ENCODE measurements around the gene AKTIP.
"Not testable (repeated sequence)": the region's sequence is repeated elsewhere in the genome, so short reads cannot be mapped to it uniquely, and the experiment has no call there.

Gene AKTIP

DNA sequence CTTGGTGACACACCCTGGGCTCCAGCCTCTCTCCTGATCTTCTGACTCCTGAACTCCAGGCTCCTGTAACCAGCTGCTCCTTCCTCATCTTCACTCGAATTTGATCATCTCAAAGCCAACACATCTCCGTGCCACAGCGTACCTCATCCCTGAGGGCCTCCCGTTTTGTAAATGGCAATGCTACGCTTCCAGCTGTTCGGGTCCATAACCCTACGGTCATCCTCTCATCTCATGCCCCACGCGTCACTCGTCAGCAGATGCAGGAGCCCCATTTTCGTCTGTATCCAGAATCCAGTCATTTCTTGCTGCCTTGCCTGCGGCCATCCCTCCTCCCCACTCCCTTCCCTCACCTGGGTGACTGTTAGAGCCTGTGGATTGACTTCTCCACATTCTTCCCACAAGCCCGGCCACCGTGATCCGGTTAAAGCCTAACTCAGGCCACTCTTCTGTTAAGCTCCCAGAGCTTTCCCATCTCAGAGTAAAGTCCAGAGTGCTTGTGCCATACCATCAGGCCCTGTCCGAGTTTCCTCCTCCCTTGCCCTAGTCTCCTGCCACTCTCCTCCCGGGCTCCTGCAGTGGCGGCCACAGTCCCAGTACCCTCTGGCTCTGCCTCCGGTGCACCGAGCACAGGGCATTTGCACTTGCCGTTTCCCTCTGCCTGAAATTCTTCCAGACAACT, 20.3 kb upstream of the AKTIP start:
- no peak overlapping the region for H3K4me3 ChIP-seq

GRCh38 chr16:53519417-53520091, 16.5 kb upstream of the AKTIP start:
- no peak overlapping the region for H3K4me3 ChIP-seq
- peak overlapping the region in 1 of 2 donors; percentile 61 for H3K27ac ChIP-seq
- TF ChIP-seq CTCF (IDR thresholded peaks at IDR 0.05) = no peak
- no peak for DNase-seq (ENCODE audit: low spot score)

More for the DNA sequence above, 20.3 kb upstream of the AKTIP start:
- no peak overlapping the region for H3K27ac ChIP-seq
- TF ChIP-seq CTCF (IDR thresholded peaks at IDR 0.05) = no peak
- DNase-seq (ENCODE audit: low spot score) = no peak

DNA sequence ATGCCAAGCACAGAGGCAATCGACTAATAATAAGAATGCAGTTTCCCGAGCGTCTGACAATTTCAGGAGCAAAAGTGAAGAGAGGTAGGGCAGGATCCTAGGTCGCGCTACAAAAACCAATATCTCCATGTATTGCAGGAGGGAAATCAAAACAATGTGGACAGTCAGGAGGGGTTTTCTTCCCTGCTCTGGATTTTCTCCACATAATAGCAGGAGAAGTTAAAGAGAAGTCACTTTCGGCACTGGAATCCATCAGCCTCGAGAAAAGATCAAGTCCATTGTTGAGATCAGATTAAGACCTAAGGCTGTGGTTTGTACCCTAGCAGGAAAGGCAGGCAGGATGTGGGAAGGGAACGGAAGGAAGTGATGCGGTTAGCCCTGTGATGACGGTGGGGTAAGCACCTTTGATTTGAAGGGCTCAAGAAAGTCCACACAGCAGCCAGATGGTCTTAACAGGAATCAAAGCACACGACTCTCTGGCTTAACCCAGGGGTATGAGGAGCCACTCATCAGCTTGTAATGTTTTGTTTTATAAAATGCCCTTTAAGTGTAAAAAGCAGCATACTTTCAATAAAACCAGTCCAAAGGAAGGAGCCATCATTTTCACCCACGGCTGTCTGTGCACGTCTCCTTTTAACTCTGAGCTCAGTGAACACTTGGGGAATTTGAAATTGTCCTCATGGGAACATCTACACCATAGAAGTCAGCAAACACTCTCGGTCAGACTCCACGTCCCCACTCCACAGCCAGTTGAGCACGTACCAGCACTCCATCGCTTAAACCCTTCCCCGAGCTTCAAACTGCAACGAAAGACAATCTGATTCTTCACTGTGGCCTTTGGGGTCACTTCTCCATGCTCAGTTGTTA, 15.8 kb upstream of the AKTIP start:
- Histone ChIP-seq H3K27ac (peak overlapping the region in 1 of 2 donors; percentile 61), H3K4me3 (no peak overlapping the region)
- no peak for TF ChIP-seq CTCF (IDR thresholded peaks at IDR 0.05)
- no peak for DNase-seq (ENCODE audit: low spot score)

GRCh38 chr16:53517851-53518250, 14.8 kb upstream of the AKTIP start:
- TF ChIP-seq CTCF (IDR thresholded peaks at IDR 0.05) = no peak
- no peak for DNase-seq (ENCODE audit: low spot score)
- Histone ChIP-seq H3K27ac (peak overlapping the region in 1 of 2 donors; percentile 61), H3K4me3 (no peak overlapping the region)

DNA sequence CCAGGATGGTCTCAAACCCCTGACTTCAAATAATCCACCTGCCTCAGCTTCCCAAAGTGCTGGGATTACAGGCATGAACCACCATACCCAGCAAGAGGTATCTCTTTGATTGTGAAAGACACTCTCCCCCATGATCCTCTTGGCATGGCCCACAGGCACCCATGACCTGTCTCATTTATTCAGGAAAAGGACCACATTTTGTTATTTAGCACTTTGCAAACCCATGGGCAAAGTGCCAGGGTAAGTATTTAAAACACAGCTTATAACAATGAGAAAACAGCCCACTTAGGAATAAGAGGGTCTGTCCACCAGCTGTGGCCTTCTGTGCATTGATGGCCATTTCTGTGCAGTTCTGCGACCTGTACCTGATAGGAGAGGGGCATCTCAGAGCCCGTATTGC, 12.8 kb upstream of the AKTIP start:
- H3K27ac ChIP-seq = no peak overlapping the region
- TF ChIP-seq CTCF (IDR thresholded peaks at IDR 0.05) = no peak
- H3K4me3 ChIP-seq = no peak overlapping the region
- no peak for DNase-seq (ENCODE audit: low spot score)

- Histone ChIP-seq H3K27ac (peak overlapping the region in 1 of 2 donors; percentile 1), H3K4me3 (no peak overlapping the region)
- TF ChIP-seq CTCF (IDR thresholded peaks at IDR 0.05) = no peak
- no peak for DNase-seq (ENCODE audit: low spot score)
Observed at GRCh38 chr16:53515259-53515658, 12.2 kb upstream of the AKTIP start.

DNA sequence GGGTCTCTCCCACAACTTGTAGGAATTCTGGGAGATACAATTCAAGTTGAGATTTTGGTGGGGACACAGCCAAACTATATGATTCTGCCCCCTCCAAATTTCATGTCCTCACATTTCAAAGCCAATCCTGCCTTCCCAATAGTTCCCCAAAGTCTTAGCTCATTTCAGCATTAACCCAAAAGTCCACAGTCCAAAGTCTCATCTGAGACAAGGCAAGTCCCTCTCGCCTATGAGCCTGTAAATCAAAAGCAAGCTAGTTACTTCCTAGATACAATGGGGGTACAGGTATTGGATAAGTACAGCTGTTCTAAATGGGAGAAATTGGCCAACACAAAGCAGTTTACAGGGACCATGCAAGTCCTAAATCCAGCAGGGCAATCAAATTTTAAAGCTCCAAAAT, 9.8 kb upstream of the AKTIP start:
- not testable (repeated sequence) for H3K4me3 ChIP-seq; DNase-seq (ENCODE audit: low spot score); H3K27ac ChIP-seq

All from coronary artery (tissue), 2 donors.